ENCODE results near the gene FXYD7. TPM values are rescaled to one million over a fixed set of nuclear protein-coding genes. Genes with fewer than 3 reads are reported as not detected.

The FXYD7 gene
- total and polyA plus RNA-seq, 2 of the 4 experiments (the other 2 are of a cell fraction) = 0.31 TPM; not detected in 1

GRCh38 chr19:35118268-35119020 lies 24.6 kb upstream of the FXYD7 start:
- Histone ChIP-seq H3K36me3 (ENCODE audit: control insufficient read depth, insufficient read depth, low read length) (no peaks in the 10 kb centered on the region), H3K56ac (ENCODE audit: extremely low read depth, insufficient read depth, low read length) (no peak overlapping the region), H3K4me3 (ENCODE audit: insufficient read depth, low read depth, low read length) (no peak overlapping the region), H2AK5ac (ENCODE audit: low read depth, low read length) (no peak overlapping the region), H3K4me1 (ENCODE audit: control insufficient read depth, insufficient read depth, low read length) (no peaks in the 10 kb centered on the region), H3K27me3 (ENCODE audit: control insufficient read depth, insufficient read depth, low read length) (peaks cover 20% of the 10 kb centered on the region), H4K5ac (ENCODE audit: low read depth, low read length) (no peak overlapping the region), H3K9ac (ENCODE audit: low read depth, low read length) (no peak overlapping the region), H4K8ac (ENCODE audit: low read depth in 2 of 2, low read length in 2 of 2) (no peak overlapping the region), H2AFZ (replicated peaks; ENCODE audit: low read length, poor library complexity) (no peak overlapping the region), H3K27ac (ENCODE audit: insufficient read depth, low read length) (no peak overlapping the region), H3K23ac (ENCODE audit: low read depth, low read length) (no peak overlapping the region), H2BK20ac (ENCODE audit: low read depth, low read length) (no peak overlapping the region), H2BK15ac (ENCODE audit: low read depth, low read length) (no peak overlapping the region), H3K79me1 (ENCODE audit: low read depth in 1 of 2, low read length in 2 of 2) (no peaks in the 10 kb centered on the region), H4K91ac (ENCODE audit: insufficient read depth, low read depth, low read length) (no peak overlapping the region), H3K9me1 (ENCODE audit: insufficient read depth, low read length) (no peaks in the 10 kb centered on the region), H3K9me3 (ENCODE audit: control insufficient read depth, insufficient read depth, low read length) (no peaks in the 10 kb centered on the region), H3K18ac (ENCODE audit: low read depth, low read length) (no peak overlapping the region), H2AK9ac (replicated peaks; ENCODE audit: low read depth, low read length, poor library complexity) (no peak overlapping the region), H2BK120ac (ENCODE audit: low read depth, low read length) (no peak overlapping the region), H4K20me1 (ENCODE audit: insufficient read depth, low read length) (no peaks in the 10 kb centered on the region), H3K4me2 (ENCODE audit: low read depth, low read length) (no peak overlapping the region), H3K4ac (ENCODE audit: low read depth, low read length) (no peak overlapping the region), H3K14ac (replicated peaks; ENCODE audit: low read depth, low read length) (no peak overlapping the region), H2BK5ac (ENCODE audit: low read depth, low read length, poor library complexity, severe bottlenecking) (no peak overlapping the region)
- no peak for TF ChIP-seq RAD21 (IDR thresholded peaks at IDR 0.05; ENCODE audit: low read length)
- no peak for TF ChIP-seq CHD1 (IDR thresholded peaks at IDR 0.05; ENCODE audit: low read depth, low read length)
- no peak for TF ChIP-seq MAFK (IDR thresholded peaks at IDR 0.05; ENCODE audit: low read depth, low read length)
- no peak for TF ChIP-seq SMC3 (IDR thresholded peaks at IDR 0.05; ENCODE audit: low read depth, low read length)
- no peak for TF ChIP-seq RCOR1 (IDR thresholded peaks at IDR 0.05; ENCODE audit: insufficient replicate concordance, low read length)
- TF ChIP-seq MXI1 (IDR thresholded peaks at IDR 0.05; ENCODE audit: borderline replicate concordance, low read depth, low read length) = no peak
- no peak for TF ChIP-seq NFE2L2 (IDR thresholded peaks at IDR 0.05; ENCODE audit: low read depth, low read length)
- no peak for TF ChIP-seq CTCF (conservative IDR thresholded peaks at IDR 0.05; ENCODE audit: low read depth, low read length)
- no peak for TF ChIP-seq FOS (IDR thresholded peaks at IDR 0.05; ENCODE audit: low read depth, low read length)
- no peak for TF ChIP-seq ELK1 (IDR thresholded peaks at IDR 0.05; ENCODE audit: borderline replicate concordance, low read depth, low read length)
- TF ChIP-seq POLR2A (IDR thresholded peaks at IDR 0.05; ENCODE audit: low read depth, low read length) = no peak
- TF ChIP-seq CEBPB (IDR thresholded peaks at IDR 0.05; ENCODE audit: low read depth, low read length) = no peak
- TF ChIP-seq MAZ (IDR thresholded peaks at IDR 0.05; ENCODE audit: borderline replicate concordance, low read depth, low read length) = no peak
- TF ChIP-seq USF2 (IDR thresholded peaks at IDR 0.05; ENCODE audit: low read depth, low read length) = no peak
- no peak for TF ChIP-seq BHLHE40 (IDR thresholded peaks at IDR 0.05; ENCODE audit: low read depth, low read length)
- no peak for TF ChIP-seq RFX5 (IDR thresholded peaks at IDR 0.05; ENCODE audit: low read depth, low read length)
- DNase-seq = no peak
- ChIA-PET POLR2A (ENCODE audit: unreplicated experiment) (no interaction called here), CTCF (no interaction called here)
- intact Hi-C loops (cut with micrococcal nuclease) = no loop called here
- no CpG with 5 or more reads among the region's 13 CpGs for WGBS, 2 experiments (ENCODE audit: extremely low coverage in 2 of 2, insufficient read length in 1 of 2)
- no peak for ATAC-seq (ENCODE audit: low read depth)
- BruUV-seq (replicated peaks) = no TSS peak
- in situ Hi-C loops (cut with MboI; ENCODE audit: low sequenced_read_pairs) = no loop called here
- dilution Hi-C loops (cut with HindIII; ENCODE audit: low sequenced_read_pairs, unreplicated experiment) = no loop called here
